Measurements from ENCODE around the gene RIT1.

Gene RIT1

DNA sequence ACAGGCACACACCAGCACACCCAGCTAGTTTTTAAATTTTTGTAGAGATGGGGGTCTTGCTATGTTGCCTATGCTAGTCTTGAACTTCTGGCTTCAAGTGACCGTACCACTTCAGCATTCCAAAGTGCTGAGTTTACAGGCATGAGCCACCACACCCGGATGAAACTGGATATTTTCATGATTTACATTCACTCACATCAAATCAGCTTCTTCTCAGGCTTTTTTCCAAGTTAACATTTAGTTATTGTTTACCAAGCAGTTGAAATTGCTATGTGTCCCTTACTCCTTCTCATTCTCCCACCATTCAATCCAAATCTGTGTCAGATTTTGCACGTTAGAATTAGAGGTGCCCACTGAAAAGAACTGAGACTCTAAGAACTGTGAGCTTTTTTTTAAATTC lies 18.4 kb downstream of the RIT1 start:
- no peak for DNase-seq (ENCODE audit: low read depth)

- DNase-seq (ENCODE audit: low read depth), result no peak
Observed at GRCh38 chr1:155890251-155890650, 20.9 kb downstream of the RIT1 start.

- no peak for DNase-seq (ENCODE audit: low read depth)
Observed at GRCh38 chr1:155889566-155889965, 21.6 kb downstream of the RIT1 start.

- no peak for DNase-seq (ENCODE audit: low read depth)
Observed at GRCh38 chr1:155888481-155888880, 22.7 kb downstream of the RIT1 start.

DNA sequence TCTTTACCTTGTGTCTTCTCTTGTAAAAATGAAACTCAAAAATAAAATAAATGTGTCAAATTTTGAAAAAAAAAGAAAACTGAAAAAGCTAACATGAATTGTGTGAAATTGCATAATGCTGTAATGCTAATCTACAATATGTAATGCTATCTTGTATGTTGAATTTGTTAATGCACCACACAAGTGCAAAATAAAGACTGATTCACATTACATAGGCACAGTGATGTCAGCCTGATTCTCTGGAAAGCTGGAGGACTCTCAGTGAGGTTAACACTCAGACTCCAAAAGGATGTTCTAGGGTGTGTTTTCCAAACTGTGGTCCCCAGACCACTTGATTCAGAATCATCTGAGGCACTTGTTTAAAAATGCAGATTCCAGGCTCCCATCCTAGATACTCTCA lies 26.2 kb downstream of the RIT1 start:
- no peak for DNase-seq (ENCODE audit: low read depth)

DNA sequence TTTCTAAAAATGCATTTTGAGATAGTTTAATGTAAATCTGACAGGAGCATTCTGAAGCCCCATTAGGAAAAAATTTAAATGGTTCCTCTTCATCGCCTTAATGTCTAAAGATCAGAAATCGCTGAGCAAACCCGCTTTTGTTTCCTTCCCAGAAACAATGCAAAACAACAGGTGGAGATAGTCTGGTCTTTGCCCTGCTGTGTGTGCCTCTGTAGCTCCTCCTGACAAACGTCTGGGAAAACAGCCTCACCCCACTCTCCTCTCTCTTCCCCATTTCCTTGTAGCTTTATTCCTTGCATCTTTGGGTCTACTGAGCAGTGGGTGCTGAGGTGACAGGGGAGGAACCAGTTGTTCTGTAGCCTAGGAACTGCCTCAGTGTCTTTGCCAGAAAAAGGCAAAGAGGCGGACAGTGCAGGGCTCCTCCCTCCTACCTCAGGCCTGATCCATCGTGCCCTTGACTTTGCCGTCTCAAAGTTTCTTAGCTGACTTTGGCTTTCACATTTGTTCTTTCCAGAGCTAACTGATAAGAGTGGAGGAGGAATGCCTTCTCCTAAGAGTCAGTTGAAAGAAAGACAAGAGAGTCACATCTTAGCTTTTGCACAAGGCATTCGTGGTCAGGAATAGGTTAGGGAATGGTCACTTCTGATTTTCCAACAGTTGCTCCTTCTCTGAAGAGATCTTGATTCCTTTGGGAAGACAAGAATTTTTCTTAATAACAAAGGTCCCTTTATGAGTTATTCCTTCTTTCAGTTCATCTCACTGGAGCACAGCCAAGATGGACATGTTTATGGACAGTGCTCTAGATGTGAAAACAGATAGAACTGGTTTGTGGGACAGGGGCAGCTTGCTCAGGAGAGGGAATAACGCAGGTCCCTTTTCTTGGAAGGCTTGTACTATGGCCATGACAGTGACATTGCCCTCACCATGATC lies 26.9 kb downstream of the RIT1 start:
- no peak for DNase-seq (ENCODE audit: low read depth)

DNA sequence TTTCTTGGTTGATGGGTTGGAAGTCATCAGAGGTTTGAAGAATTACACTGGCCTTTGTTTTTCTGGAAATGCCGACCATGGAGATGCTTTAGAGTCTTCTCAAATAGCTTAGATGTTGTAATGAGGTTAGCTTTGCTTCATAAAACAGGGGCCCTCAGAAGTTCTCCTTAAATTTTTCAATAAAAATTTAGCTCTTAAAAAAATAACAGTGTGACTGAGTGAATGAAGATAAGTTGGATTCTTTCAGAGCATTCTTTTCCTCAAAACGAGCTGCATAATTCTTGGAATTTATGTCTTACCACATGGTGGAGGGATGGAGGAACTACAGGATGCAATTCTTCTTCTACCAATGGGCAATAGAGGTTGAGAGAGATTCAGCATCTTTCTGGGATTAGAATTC lies 28.4 kb downstream of the RIT1 start:
- no peak for DNase-seq (ENCODE audit: low read depth)

GRCh38 chr1:155882235-155882634 lies 28.9 kb downstream of the RIT1 start:
- no peak for DNase-seq (ENCODE audit: low read depth)

- no peak for DNase-seq (ENCODE audit: low read depth)
Observed at GRCh38 chr1:155880950-155881349, 30.2 kb downstream of the RIT1 start.

- no peak for DNase-seq (ENCODE audit: low read depth)
Observed at GRCh38 chr1:155880251-155880650, 30.9 kb downstream of the RIT1 start.

GRCh38 chr1:155877945-155878344 lies 33.2 kb downstream of the RIT1 start:
- DNase-seq (ENCODE audit: low read depth), result no peak

DNA sequence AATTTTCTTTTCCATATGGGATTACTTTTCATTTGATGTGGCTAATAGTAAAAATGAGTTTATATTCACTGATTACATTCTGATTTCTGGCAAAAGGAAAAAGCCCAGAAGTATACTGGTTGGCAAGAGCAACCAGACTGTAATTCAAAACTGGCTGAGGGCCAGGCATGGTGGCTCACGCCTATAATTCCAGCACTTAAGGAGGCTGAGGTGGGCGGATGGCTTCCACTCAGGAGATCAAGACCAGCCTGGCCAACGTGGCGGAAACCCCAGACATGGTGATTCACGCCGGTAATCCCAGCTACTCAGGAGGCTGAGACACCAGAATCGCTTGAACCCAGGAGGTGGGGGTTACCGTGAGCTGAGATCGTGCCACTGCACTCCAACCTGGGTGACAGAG lies 37.3 kb downstream of the RIT1 start:
- DNase-seq (ENCODE audit: low read depth), result no peak

DNA sequence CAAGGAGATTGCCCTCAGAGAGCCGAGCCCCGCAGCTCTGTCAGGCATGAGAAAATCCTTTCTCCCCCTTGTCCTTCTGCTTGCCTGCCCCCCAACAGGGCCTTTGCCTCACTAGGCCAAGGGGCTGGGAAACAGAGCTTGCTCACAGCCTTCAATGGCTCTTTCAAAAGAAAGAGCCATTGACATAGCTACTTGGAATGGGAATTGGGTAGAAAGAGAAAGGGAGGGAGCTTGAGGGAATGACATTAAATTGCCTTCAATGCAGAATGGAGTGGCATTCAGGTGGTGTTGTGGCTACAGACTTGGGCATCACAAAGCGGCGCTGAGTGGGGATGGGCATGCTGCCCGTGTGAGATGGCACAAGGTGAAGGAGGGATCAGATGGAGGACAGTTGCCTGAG lies 38.6 kb downstream of the RIT1 start:
- DNase-seq (ENCODE audit: low read depth), result no peak

DNA sequence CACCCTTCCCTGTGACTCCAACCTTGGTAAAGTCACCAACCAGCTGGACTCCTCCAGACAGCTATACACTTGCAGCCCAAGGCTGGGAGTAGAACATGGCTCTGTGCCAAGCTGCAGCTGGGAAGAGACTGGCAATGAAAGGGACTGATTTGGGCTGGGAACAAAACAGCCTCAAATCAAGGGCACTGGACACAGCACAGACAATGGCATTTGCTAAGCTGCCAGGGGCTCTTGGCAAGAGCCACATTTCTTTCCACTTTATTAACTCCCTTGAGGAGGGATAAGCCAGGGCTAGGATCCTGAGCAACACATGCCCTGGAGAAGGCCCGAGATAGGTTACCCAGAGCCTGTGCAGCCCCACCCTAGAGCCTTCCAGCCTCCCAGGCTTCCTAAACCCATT lies 39.8 kb downstream of the RIT1 start:
- no peak for DNase-seq (ENCODE audit: low read depth)

DNA sequence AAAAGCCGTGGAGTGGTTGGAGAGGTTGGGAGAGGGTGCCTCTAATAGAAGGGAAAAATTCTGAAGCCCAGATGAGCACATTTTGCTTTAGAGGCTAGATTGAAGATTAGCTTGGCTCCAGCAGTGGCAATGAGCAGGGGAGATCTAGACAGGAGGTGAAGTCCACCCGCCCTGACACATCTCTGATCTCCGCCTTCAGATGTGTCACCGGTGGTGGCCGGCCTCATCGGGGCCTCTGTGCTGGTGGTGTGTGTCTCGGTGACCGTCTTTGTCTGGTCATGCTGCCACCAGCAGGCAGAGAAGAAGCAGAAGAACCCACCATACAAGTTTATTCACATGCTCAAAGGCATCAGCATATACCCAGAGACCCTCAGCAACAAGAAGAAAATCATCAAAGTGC lies 43.4 kb downstream of the RIT1 start:
- no peak for DNase-seq (ENCODE audit: low read depth)

- no peak for DNase-seq (ENCODE audit: low read depth)
Observed at GRCh38 chr1:155864393-155864792, 46.8 kb downstream of the RIT1 start.

GRCh38 chr1:155861896-155862295 lies 49.3 kb downstream of the RIT1 start:
- no peak for DNase-seq (ENCODE audit: low read depth)

DNA sequence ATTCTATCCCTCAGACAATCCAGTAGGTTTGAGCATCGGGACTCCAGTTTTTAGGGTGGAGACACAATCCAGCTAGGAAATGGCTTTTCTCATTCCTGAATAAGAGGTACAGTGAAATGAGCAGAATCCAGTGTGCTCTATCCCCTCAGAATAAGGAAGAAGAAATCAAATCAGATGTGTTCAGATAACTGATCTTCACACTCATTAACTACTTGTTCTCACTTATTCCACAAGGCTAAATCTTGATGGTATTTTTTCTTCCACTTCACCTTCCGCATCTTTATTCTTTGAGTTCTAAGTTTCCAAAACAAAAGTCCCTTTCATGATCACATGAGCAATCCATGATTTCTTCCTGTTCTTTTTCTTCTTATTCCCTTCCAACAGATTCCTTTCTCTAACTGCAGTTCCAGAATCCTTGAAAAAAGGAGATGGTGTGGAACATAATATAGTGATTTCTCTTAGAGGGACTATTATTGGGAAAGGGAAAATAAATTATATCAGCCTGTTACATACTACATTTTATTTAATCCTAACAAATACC lies 50.1 kb downstream of the RIT1 start:
- no peak for DNase-seq (ENCODE audit: low read depth)

GRCh38 chr1:155859881-155860871 lies 51.0 kb downstream of the RIT1 start:
- DNase-seq (ENCODE audit: low read depth), result peak; percentile 47

- peak; percentile 85 for DNase-seq (ENCODE audit: low read depth)
Observed at GRCh38 chr1:155859234-155859829, 51.8 kb downstream of the RIT1 start, which contains the start of gene SYT11. TSS of gene SYT11 (plus strand) at chr1:155859567. CDS start at chr1:155859762, 195 bp downstream.

GRCh38 chr1:155858800-155859233 lies 52.3 kb downstream of the RIT1 start:
- no peak for DNase-seq (ENCODE audit: low read depth)
